OCI-LY1 (cell line): ENCODE measurements around the gene MYO10.

Experiments used
- H2AFZ ChIP-seq: fragments of 200-600 bp; sonication (generic), shearing (Covaris generic); 2 replicates; pipeline ENCODE4 v1.6.0; 2014; ENCODE audit warnings: antibody characterized with exemption, mild to moderate bottlenecking, low read length
- H3F3A ChIP-seq: fragments of 200-600 bp; sonication (generic), shearing (Covaris generic); 2 replicates; pipeline ENCODE4 v1.6.0; 2014; ENCODE audit warnings: mild to moderate bottlenecking, antibody characterized with exemption, low read length, moderate library complexity; ENCODE audit not compliant: insufficient read depth
- H3K27ac ChIP-seq: fragments of 200-600 bp; sonication (generic); 2 replicates; pipeline ENCODE4 v1.5.1; 2014; ENCODE audit warnings: low read length, mixed run types, mild to moderate bottlenecking, low read depth; ENCODE audit not compliant: poor library complexity, severe bottlenecking
- H3K27me3 ChIP-seq: fragments of 200-600 bp; sonication (generic); 2 replicates; pipeline ENCODE4 v1.6.0; 2014; ENCODE audit warnings: antibody characterized with exemption, mild to moderate bottlenecking, low read length, moderate library complexity; ENCODE audit not compliant: insufficient read depth
- H3K36me3 ChIP-seq: fragments of 200-600 bp; sonication (generic); 2 replicates; pipeline ENCODE4 v1.6.1; 2014; ENCODE audit warnings: mild to moderate bottlenecking, antibody characterized with exemption, low read length, moderate library complexity, mixed read lengths; ENCODE audit not compliant: insufficient read depth
- H3K4me1 ChIP-seq: fragments of 200-600 bp; sonication (generic); 2 replicates; pipeline ENCODE4 v1.5.1; 2014; ENCODE audit warnings: mild to moderate bottlenecking, low read length, moderate library complexity; ENCODE audit not compliant: insufficient read depth, severe bottlenecking
- H3K4me2 ChIP-seq: fragments of 200-600 bp; sonication (generic), shearing (Covaris generic); 2 replicates; pipeline ENCODE4 v1.6.1; 2014; ENCODE audit warnings: low read length
- H3K4me3 ChIP-seq: fragments of 200-600 bp; sonication (generic); 2 replicates; pipeline ENCODE4 v1.5.1; 2014; ENCODE audit warnings: low read length, low read depth, mild to moderate bottlenecking, mixed read lengths; ENCODE audit not compliant: poor library complexity, severe bottlenecking
- H3K79me2 ChIP-seq: fragments of 200-600 bp; shearing (Covaris generic); 2 replicates; pipeline ENCODE4 v1.6.1; 2016; ENCODE audit warnings: mixed run types, low read length, mixed read lengths; ENCODE audit not compliant: insufficient read depth
- H3K9ac ChIP-seq: fragments of 200-600 bp; sonication (generic), shearing (Covaris generic); 2 replicates; pipeline ENCODE4 v1.6.1; 2014; ENCODE audit warnings: mild to moderate bottlenecking, low read length, mixed read lengths
- H3K9me2 ChIP-seq: fragments of 200-600 bp; sonication (generic), shearing (Covaris generic); 2 replicates; pipeline ENCODE4 v1.6.1; 2014; ENCODE audit warnings: low read depth, mild to moderate bottlenecking, low read length, mixed read lengths
- H3K9me3 ChIP-seq: fragments of 200-600 bp; shearing (Covaris generic); 2 replicates; pipeline ENCODE4 v1.6.1; 2014; ENCODE audit warnings: low read length, mixed read lengths
- H4K20me1 ChIP-seq: fragments of 200-600 bp; sonication (generic), shearing (Covaris generic); 2 replicates; pipeline ENCODE4 v1.6.0; 2016; ENCODE audit warnings: mild to moderate bottlenecking, low read length; ENCODE audit not compliant: insufficient read depth
- EZH2 ChIP-seq: fragments of 200-600 bp; sonication (generic), shearing (Covaris generic); IDR thresholded peaks from 2 replicates; pipeline ENCODE4 v1.8.0; 2017; ENCODE audit warnings: borderline replicate concordance, mixed run types, mild to moderate bottlenecking, antibody characterized with exemption, low read length, moderate library complexity, mixed read lengths
- TF ChIP-seq, protein P1 (sequence below): fragments of 200-600 bp; sonication (generic), shearing (Covaris generic); IDR thresholded peaks from 2 replicates; pipeline ENCODE4 v1.5.1; 2017; ENCODE audit warnings: mild to moderate bottlenecking, antibody characterized with exemption, low read length, moderate library complexity, mixed read lengths

MYO10 gene

GRCh38 chr5:16865151-16865550 is 70.9 kb downstream of the MYO10 start:
- Histone ChIP-seq H3K79me2 (no peaks in the 10 kb centered on the region), H3K9me2 (no peaks in the 10 kb centered on the region), H2AFZ (no peak overlapping the region), H4K20me1 (no peaks in the 10 kb centered on the region), H3K9me3 (no peaks in the 10 kb centered on the region), H3K27ac (no peak overlapping the region), H3K4me1 (no peaks in the 10 kb centered on the region), H3K9ac (no peak overlapping the region), H3F3A (no peaks in the 10 kb centered on the region), H3K27me3 (no peaks in the 10 kb centered on the region), H3K4me3 (no peak overlapping the region), H3K36me3 (no peaks in the 10 kb centered on the region), H3K4me2 (no peak overlapping the region)
- no peak for TF ChIP-seq EZH2
- TF ChIP-seq, protein P1, sequence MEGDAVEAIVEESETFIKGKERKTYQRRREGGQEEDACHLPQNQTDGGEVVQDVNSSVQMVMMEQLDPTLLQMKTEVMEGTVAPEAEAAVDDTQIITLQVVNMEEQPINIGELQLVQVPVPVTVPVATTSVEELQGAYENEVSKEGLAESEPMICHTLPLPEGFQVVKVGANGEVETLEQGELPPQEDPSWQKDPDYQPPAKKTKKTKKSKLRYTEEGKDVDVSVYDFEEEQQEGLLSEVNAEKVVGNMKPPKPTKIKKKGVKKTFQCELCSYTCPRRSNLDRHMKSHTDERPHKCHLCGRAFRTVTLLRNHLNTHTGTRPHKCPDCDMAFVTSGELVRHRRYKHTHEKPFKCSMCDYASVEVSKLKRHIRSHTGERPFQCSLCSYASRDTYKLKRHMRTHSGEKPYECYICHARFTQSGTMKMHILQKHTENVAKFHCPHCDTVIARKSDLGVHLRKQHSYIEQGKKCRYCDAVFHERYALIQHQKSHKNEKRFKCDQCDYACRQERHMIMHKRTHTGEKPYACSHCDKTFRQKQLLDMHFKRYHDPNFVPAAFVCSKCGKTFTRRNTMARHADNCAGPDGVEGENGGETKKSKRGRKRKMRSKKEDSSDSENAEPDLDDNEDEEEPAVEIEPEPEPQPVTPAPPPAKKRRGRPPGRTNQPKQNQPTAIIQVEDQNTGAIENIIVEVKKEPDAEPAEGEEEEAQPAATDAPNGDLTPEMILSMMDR, result no peak

GRCh38 chr5:16864631-16865131 is 71.4 kb downstream of the MYO10 start:
- Histone ChIP-seq H3K4me1 (no peaks in the 10 kb centered on the region), H3K27ac (no peak overlapping the region), H3K4me2 (no peak overlapping the region), H3K4me3 (no peak overlapping the region), H3K9me2 (no peaks in the 10 kb centered on the region), H3F3A (no peaks in the 10 kb centered on the region), H3K9me3 (no peaks in the 10 kb centered on the region), H3K27me3 (no peaks in the 10 kb centered on the region), H3K36me3 (no peaks in the 10 kb centered on the region), H2AFZ (no peak overlapping the region), H3K79me2 (no peaks in the 10 kb centered on the region), H3K9ac (no peak overlapping the region), H4K20me1 (no peaks in the 10 kb centered on the region)
- TF ChIP-seq EZH2, result no peak
- TF ChIP-seq, protein P1, result no peak

GRCh38 chr5:16863469-16863946 is 72.6 kb downstream of the MYO10 start:
- Histone ChIP-seq H3K9me3 (no peaks in the 10 kb centered on the region), H3K4me3 (no peak overlapping the region), H3K9me2 (no peaks in the 10 kb centered on the region), H3K36me3 (no peaks in the 10 kb centered on the region), H3K27ac (no peak overlapping the region), H3K4me1 (no peaks in the 10 kb centered on the region), H3K79me2 (no peaks in the 10 kb centered on the region), H3F3A (no peaks in the 10 kb centered on the region), H2AFZ (no peak overlapping the region), H4K20me1 (no peaks in the 10 kb centered on the region), H3K4me2 (no peak overlapping the region), H3K9ac (no peak overlapping the region), H3K27me3 (no peaks in the 10 kb centered on the region)
- TF ChIP-seq, protein P1, result no peak
- no peak for TF ChIP-seq EZH2
